SHP77 treated with DMSO at 0.1 percent for 48 hours (cell line): ENCODE measurements around the gene GLB1L3.

ENCODE experiments used
- DNase-seq: peaks from one replicate; lab custom pipeline; 2025; lab: John Stamatoyannopoulos, UW

The GLB1L3 gene

GRCh38 chr11:134364261-134364660, 88.1 kb downstream of the GLB1L3 start:
- DNase-seq, result no peak

GRCh38 chr11:134365011-134365925, 89.1 kb downstream of the GLB1L3 start:
- DNase-seq, result no peak

- DNase-seq, result no peak
Observed at GRCh38 chr11:134366254-134366653, 90.1 kb downstream of the GLB1L3 start.

- no peak for DNase-seq
Observed at GRCh38 chr11:134367781-134368180, 91.6 kb downstream of the GLB1L3 start.
